ENCODE data around the gene TM9SF2.

DNA sequence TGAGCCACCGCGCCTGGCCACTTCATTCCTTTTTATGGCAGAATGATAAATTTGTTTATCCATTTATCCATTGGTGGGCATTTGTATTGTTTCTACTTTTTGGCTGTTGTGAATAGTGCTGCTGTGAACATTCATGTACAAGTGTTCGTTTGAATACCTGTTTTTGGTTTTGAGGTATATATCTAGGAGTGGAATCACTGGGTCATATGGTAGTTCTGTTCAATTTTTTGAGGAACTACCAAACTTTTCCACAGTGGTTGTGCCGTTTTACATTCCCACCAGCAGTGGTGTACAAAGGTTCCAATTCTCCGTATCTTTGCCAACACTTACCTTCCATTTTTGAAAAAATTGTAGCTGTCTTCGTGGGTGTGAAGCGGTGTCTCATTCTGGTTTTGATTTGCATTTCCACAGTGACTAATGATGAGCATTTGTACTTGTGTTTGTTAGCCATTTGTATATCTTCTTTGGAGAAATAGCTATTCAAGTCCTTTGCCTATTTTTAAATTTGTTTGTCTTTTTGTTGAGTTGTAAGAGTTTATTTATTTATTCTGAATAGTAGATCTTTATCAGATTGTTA is 55.7 kb downstream of the TM9SF2 start:
- TF ChIP-seq, protein P1, sequence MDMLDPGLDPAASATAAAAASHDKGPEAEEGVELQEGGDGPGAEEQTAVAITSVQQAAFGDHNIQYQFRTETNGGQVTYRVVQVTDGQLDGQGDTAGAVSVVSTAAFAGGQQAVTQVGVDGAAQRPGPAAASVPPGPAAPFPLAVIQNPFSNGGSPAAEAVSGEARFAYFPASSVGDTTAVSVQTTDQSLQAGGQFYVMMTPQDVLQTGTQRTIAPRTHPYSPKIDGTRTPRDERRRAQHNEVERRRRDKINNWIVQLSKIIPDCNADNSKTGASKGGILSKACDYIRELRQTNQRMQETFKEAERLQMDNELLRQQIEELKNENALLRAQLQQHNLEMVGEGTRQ (CRISPR knock-in tag; IDR thresholded peaks at IDR 0.05), result no peak
- TF ChIP-seq FOXJ3 (CRISPR knock-in tag; IDR thresholded peaks at IDR 0.05; ENCODE audit: borderline replicate concordance) (no peak), JUN (CRISPR knock-in tag; IDR thresholded peaks at IDR 0.05) (no peak), TCF7 (CRISPR knock-in tag; IDR thresholded peaks at IDR 0.05; ENCODE audit: low read depth) (no peak), ZNF121 (CRISPR knock-in tag; IDR thresholded peaks at IDR 0.05) (no peak), IRF2 (CRISPR knock-in tag; IDR thresholded peaks at IDR 0.05; ENCODE audit: borderline replicate concordance, low read depth) (no peak), KAT7 (CRISPR knock-in tag; IDR thresholded peaks at IDR 0.05; ENCODE audit: borderline replicate concordance) (no peak), MYBL2 (CRISPR knock-in tag; IDR thresholded peaks at IDR 0.05) (no peak), CBFB (CRISPR knock-in tag; IDR thresholded peaks at IDR 0.05; ENCODE audit: low read depth) (no peak)
- TF ChIP-seq, protein P2, sequence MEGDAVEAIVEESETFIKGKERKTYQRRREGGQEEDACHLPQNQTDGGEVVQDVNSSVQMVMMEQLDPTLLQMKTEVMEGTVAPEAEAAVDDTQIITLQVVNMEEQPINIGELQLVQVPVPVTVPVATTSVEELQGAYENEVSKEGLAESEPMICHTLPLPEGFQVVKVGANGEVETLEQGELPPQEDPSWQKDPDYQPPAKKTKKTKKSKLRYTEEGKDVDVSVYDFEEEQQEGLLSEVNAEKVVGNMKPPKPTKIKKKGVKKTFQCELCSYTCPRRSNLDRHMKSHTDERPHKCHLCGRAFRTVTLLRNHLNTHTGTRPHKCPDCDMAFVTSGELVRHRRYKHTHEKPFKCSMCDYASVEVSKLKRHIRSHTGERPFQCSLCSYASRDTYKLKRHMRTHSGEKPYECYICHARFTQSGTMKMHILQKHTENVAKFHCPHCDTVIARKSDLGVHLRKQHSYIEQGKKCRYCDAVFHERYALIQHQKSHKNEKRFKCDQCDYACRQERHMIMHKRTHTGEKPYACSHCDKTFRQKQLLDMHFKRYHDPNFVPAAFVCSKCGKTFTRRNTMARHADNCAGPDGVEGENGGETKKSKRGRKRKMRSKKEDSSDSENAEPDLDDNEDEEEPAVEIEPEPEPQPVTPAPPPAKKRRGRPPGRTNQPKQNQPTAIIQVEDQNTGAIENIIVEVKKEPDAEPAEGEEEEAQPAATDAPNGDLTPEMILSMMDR (IDR thresholded peaks at IDR 0.05), result no peak
- TF ChIP-seq, protein P3, sequence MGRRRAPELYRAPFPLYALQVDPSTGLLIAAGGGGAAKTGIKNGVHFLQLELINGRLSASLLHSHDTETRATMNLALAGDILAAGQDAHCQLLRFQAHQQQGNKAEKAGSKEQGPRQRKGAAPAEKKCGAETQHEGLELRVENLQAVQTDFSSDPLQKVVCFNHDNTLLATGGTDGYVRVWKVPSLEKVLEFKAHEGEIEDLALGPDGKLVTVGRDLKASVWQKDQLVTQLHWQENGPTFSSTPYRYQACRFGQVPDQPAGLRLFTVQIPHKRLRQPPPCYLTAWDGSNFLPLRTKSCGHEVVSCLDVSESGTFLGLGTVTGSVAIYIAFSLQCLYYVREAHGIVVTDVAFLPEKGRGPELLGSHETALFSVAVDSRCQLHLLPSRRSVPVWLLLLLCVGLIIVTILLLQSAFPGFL (CRISPR knock-in tag; IDR thresholded peaks at IDR 0.05; ENCODE audit: borderline replicate concordance), result no peak
- TF ChIP-seq, protein P4, sequence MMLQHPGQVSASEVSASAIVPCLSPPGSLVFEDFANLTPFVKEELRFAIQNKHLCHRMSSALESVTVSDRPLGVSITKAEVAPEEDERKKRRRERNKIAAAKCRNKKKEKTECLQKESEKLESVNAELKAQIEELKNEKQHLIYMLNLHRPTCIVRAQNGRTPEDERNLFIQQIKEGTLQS (CRISPR knock-in tag; conservative IDR thresholded peaks at IDR 0.05), result no peak
- TF ChIP-seq, protein P5, sequence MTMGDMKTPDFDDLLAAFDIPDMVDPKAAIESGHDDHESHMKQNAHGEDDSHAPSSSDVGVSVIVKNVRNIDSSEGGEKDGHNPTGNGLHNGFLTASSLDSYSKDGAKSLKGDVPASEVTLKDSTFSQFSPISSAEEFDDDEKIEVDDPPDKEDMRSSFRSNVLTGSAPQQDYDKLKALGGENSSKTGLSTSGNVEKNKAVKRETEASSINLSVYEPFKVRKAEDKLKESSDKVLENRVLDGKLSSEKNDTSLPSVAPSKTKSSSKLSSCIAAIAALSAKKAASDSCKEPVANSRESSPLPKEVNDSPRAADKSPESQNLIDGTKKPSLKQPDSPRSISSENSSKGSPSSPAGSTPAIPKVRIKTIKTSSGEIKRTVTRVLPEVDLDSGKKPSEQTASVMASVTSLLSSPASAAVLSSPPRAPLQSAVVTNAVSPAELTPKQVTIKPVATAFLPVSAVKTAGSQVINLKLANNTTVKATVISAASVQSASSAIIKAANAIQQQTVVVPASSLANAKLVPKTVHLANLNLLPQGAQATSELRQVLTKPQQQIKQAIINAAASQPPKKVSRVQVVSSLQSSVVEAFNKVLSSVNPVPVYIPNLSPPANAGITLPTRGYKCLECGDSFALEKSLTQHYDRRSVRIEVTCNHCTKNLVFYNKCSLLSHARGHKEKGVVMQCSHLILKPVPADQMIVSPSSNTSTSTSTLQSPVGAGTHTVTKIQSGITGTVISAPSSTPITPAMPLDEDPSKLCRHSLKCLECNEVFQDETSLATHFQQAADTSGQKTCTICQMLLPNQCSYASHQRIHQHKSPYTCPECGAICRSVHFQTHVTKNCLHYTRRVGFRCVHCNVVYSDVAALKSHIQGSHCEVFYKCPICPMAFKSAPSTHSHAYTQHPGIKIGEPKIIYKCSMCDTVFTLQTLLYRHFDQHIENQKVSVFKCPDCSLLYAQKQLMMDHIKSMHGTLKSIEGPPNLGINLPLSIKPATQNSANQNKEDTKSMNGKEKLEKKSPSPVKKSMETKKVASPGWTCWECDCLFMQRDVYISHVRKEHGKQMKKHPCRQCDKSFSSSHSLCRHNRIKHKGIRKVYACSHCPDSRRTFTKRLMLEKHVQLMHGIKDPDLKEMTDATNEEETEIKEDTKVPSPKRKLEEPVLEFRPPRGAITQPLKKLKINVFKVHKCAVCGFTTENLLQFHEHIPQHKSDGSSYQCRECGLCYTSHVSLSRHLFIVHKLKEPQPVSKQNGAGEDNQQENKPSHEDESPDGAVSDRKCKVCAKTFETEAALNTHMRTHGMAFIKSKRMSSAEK (CRISPR knock-in tag; IDR thresholded peaks at IDR 0.05; ENCODE audit: borderline replicate concordance), result no peak

Measured in WTC11 (cell line).